Aorta (tissue), 5 donors: ENCODE data around the gene C11orf71. TPM values are rescaled to one million over a fixed set of nuclear protein-coding genes. Genes with fewer than 3 reads are reported as not detected.

Experiments used
- ATAC-seq: fragments of 200-7000 bp; cut with Tn5 transposase; one replicate; pipeline ENCODE4 v1.9.1; 2022; ENCODE audit warnings: moderate library complexity; ENCODE audit not compliant: low FRiP score
- DNase-seq, 2 donors: peaks; one replicate each; pipeline ENCODE4 v3.0.0-alpha.2; 2020
- H3K27ac ChIP-seq, 2 donors: one replicate each; pipeline ENCODE4 v1.5.1; 2013; ENCODE audit warnings: low read length in 2 of 2, mild to moderate bottlenecking in 2 of 2, moderate library complexity in 2 of 2, control low read depth in 1 of 2, inconsistent platforms in 1 of 2, low read depth in 1 of 2
- H3K27me3 ChIP-seq, 2 donors: one replicate each; pipeline ENCODE4 v1.6.1; 2013; ENCODE audit warnings: control low read depth in 1 of 2, low read length in 1 of 2, mild to moderate bottlenecking in 1 of 2, moderate library complexity in 1 of 2; ENCODE audit not compliant: insufficient read depth in 2 of 2, control insufficient read depth in 1 of 2
- H3K36me3 ChIP-seq, 2 donors: one replicate each; pipeline ENCODE4 v1.6.1; 2013; ENCODE audit warnings: control low read depth in 1 of 2, low read length in 1 of 2, mild to moderate bottlenecking in 1 of 2; ENCODE audit not compliant: insufficient read depth in 2 of 2, control insufficient read depth in 1 of 2
- H3K4me1 ChIP-seq, 2 donors: one replicate each; pipeline ENCODE4 v1.6.1; 2013; ENCODE audit warnings: low read length in 2 of 2, control low read depth in 1 of 2, mild to moderate bottlenecking in 1 of 2, moderate library complexity in 1 of 2; ENCODE audit not compliant: insufficient read depth in 2 of 2, control insufficient read depth in 1 of 2
- H3K4me3 ChIP-seq, 2 donors: one replicate each; pipeline ENCODE4 v1.5.1; 2013; ENCODE audit warnings: low read length in 2 of 2, control low read depth in 1 of 2, mild to moderate bottlenecking in 1 of 2
- H3K9me3 ChIP-seq: one replicate; pipeline ENCODE4 v1.6.1; 2013; ENCODE audit warnings: mild to moderate bottlenecking, low read length; ENCODE audit not compliant: control insufficient read depth
- WGBS, 2 donors: extraction: QIAGEN DNeasy Blood & Tissue Kit; methylation state at CpG; one replicate each; pipeline ENCODE4 v1.1.7; 2013; 5-methylcytosine and 5-hydroxymethylcytosine counted together
- intact Hi-C, 2 donors: fragments of 100-400 bp; cut with DNase I; formaldehyde crosslinking; loops; one replicate each; pipeline versions ENCODE4 v1.14.2 to v1.15.0; 2022
- polyA plus RNA-seq, 2 donors: library from polyadenylated mRNA; stranded (reverse); fragments of 200-250 nt; gene quantifications; one replicate each; pipeline ENCODE4 v1.2.3, GENCODE V29; 2013
- total RNA-seq, 2 donors: library from RNA; stranded (reverse); fragmentation: NEBNext Ultra II Directional; extraction: Animal tissue kit (Norgen Biotek cat#: 25700); gene quantifications; one replicate each; pipeline ENCODE4 v1.2.1, GENCODE V29; 2021
- donor health status: healthy with polysubstance abuse.
- donor health status: Bipolar disorder and iron deficiency.
- donor health status: DM: no; HTN: no; CAD: no.
- donor health status: DM: no; HTN: no; CAD: no.
- donor health status: DM: yes; HTN: yes; CAD: no.

Gene C11orf71
- total and polyA plus RNA-seq, 4 donors = 4.4 to 6.1 (median 4.6) TPM

DNA sequence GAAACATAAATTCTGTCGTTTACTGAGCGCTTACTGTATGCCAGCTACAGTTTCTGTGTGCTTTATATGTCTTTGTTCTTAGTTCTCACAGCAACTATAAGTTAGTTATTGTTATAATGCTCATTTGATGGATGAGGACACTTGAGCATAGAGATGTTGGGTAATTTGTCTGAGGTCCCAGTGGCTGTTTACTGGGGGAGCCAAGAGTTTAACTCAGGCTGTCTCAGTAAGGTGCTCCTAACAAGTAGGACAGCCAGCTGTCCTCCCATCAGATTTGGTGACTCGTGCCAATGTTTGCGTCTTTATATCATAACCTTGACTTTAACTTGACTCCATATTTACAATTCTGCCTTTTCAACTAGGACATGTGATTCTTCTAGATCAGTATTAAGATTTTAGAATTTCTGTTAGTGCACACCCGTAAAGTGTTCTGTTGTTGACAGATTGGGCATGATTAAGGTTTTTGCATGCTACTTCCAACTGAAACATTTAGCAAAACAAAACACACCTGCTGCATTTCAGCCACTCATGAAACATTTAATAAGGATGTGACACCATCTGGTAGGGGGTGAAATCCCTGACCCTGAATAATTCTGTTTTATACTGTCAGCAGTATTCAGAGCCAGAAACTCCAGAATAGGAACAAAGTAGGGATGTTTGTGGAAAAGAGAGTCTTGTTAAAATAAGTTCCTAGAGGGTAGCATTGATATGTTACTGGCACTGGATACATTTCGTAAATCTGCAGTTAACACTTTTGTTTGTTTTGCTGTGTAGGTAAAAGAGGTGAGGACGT, 40.9 kb upstream of the C11orf71 start:
- H3K27ac ChIP-seq = no peak overlapping the region
- peak overlapping the region in 1 of 2 donors; percentile 23 for H3K4me3 ChIP-seq
- DNase-seq (no peak), ATAC-seq (no peak)
- H3K27me3 ChIP-seq = no peaks in the 10 kb centered on the region
- intact Hi-C loops = loop anchor here in 1 of 2 donors (10.0 kb wide), 1 partner anchor 96 kb away; no protein-coding TSS in a partner anchor
- H3K4me1 ChIP-seq = no peaks in the 10 kb centered on the region
- H3K9me3 ChIP-seq = no peaks in the 10 kb centered on the region
- peaks cover 0 to 2% of the 10 kb centered on the region in 2 donors for H3K36me3 ChIP-seq
- 74 to 82% methylated on average over 7 of the region's 7 CpGs for WGBS, 2 donors

DNA sequence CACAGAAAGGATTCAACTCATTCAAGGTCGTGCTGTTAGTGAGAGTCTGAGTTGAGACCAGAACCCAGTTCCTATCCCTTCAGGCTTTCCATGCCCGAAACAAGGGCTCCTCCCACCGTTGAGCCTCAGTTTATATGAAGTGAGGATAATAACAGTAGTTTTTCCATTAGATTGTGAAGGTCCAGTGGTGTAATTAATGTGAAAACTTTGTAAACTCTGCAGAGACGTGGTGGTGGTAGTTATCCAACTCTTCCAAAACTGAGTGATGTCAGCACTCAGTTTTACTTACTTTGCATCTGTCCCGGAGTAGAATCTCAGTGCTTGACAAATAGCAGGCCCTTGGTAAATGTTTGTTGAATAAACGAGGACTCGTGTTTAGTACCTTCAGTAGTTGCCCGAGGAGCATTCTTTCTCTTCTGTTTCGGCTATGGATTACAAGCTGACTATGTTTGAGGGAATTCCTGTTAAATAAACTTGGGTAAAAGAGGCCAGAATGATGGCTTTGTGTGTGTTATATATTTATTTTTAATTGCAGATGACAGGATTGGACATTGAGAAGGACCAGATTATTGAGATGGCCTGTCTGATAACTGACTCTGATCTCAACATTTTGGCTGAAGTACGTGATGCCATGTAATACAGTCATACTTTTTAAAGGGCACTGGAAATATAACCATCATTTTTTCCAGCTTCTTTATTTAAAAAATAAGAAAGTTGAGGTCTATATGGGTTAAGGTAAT, 40.0 kb upstream of the C11orf71 start:
- intact Hi-C loops = loop anchor here in 1 of 2 donors (10.0 kb wide), 1 partner anchor 95 kb away; no protein-coding TSS in a partner anchor
- no peaks in the 10 kb centered on the region for H3K9me3 ChIP-seq
- 1 to 3% methylated on average over 10 of the region's 10 CpGs for WGBS, 2 donors
- DNase-seq = no peak
- ATAC-seq = no peak
- H3K4me3 ChIP-seq = peak overlapping the region; percentile 36 to 79
- no peaks in the 10 kb centered on the region for H3K27me3 ChIP-seq
- peaks cover 0 to 2% of the 10 kb centered on the region in 2 donors for H3K36me3 ChIP-seq
- H3K27ac ChIP-seq = peak overlapping the region in 1 of 2 donors; percentile 33
- no peaks in the 10 kb centered on the region for H3K4me1 ChIP-seq

DNA sequence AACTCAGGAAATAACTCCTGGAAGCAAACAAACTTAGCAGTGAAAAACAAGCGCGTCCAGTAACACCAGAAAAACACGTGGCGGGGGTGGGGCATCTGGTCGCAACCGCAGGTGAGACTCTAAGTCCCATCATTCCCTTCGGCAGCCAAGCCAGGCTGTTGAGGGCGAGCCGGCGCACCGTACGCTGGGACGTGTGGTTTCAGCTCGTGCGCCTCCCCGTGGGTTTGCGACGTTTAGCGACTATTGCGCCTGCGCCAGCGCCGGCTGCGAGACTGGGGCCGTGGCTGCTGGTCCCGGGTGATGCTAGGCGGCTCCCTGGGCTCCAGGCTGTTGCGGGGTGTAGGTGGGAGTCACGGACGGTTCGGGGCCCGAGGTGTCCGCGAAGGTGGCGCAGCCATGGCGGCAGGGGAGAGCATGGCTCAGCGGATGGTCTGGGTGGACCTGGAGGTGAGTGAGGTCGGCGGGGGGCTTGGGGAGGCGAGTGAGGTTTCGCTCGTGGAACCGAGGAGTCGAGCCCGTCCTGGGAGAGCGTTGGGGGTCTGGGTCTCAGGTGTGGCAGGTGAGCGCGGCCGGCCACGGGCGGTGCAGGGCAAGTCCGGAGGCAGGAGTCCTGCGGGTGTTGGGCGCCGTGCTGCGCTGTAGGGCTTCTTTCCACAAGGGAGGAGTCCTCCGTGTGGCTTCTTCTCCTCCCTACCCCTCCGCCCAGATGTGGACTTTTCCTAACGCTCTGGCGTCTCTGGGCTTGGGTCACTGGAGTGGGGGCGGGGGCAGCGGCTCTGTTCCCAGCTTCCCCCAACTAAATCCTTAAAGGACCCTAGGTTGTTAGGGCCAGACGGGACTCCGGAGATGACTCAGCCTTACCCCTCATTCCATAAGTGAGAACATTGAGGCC, 39.2 kb upstream of the C11orf71 start, which contains the start of gene REXO2:
TSS of gene REXO2 (plus strand) at position 239 of the 892 bp plus-strand sequence. CDS start at position 301, 62 bp downstream.
- no peaks in the 10 kb centered on the region for H3K4me1 ChIP-seq
- WGBS, 2 donors = 0% methylated on average over 64 of the region's 64 CpGs
- H3K27ac ChIP-seq = peak within 1 kb of the TSS in 1 of 2 donors; percentile 33
- DNase-seq = peak; percentile 97 to 99
- ATAC-seq = peak; percentile 98
- intact Hi-C loops = loop anchor here (2.0 to 10.0 kb wide), 5 partner anchors 37 to 155 kb away; partner anchors contain the start of genes C11orf71 (in 2 of the 2) and RBM7 (in 2 of the 2)
- H3K36me3 ChIP-seq = peaks cover 0 to 2% of the 10 kb centered on the region in 2 donors
- H3K27me3 ChIP-seq = no peaks in the 10 kb centered on the region
- H3K4me3 ChIP-seq = peak within 1 kb of the TSS; percentile 36 to 79
- no peaks in the 10 kb centered on the region for H3K9me3 ChIP-seq

DNA sequence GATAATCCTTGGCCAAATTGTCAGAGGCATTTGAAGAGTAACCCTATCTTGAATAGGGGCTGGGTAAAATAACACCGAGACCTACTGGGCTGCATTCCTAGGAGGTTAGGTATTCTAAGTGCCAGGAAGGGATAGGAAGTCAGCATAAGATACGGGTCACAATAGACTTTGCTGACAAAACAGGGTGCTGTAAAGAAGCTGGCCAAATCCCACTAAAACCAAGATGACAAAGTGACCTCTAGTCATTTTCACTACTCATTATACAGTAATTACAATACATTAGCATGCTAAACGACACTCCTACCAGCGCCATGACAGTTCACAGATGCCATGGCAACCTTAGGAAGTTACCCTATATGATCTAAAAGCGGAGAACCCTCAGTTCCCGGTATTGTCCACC, 38.0 kb upstream of the C11orf71 start:
- ATAC-seq = no peak
- Histone ChIP-seq H3K4me3 (no peak overlapping the region), H3K27me3 (no peaks in the 10 kb centered on the region), H3K27ac (no peak overlapping the region), H3K36me3 (no peaks in the 10 kb centered on the region), H3K4me1 (no peaks in the 10 kb centered on the region), H3K9me3 (no peaks in the 10 kb centered on the region)
- no peak for DNase-seq
- intact Hi-C loops = loop anchor here (2.0 to 10.0 kb wide), 4 partner anchors 36 to 154 kb away; partner anchors contain the start of genes C11orf71 (in 2 of the 2) and RBM7 (in 2 of the 2)
- 57 to 67% methylated on average over 6 of the region's 6 CpGs for WGBS, 2 donors

DNA sequence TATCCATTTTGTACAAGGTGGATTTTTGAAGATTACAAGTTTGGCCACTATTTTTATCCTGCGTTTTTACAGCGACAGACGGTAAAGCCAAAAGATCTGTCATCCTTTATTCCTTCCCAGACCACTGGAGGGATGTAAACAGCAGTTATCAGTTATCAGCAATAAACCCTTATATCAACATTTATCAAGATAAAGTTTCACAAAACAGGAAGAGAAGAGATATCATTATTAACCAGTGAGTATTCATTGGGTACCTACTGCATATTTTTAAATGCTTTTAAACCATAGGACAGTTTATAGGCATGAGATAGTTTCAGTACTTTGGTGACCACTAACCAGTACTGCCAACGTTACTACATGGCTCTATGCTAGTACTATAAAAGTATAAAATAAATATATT, 33.1 kb upstream of the C11orf71 start:
- Histone ChIP-seq H3K27ac (no peak overlapping the region), H3K9me3 (no peaks in the 10 kb centered on the region), H3K27me3 (no peaks in the 10 kb centered on the region), H3K4me3 (no peak overlapping the region), H3K36me3 (no peaks in the 10 kb centered on the region), H3K4me1 (no peaks in the 10 kb centered on the region)
- ATAC-seq (no peak), DNase-seq (no peak)
- intact Hi-C loops = loop anchor here in 1 of 2 donors (10.0 kb wide), 1 partner anchor 149 kb away; no protein-coding TSS in a partner anchor
- 56 to 70% methylated on average over 4 of the region's 4 CpGs for WGBS, 2 donors

DNA sequence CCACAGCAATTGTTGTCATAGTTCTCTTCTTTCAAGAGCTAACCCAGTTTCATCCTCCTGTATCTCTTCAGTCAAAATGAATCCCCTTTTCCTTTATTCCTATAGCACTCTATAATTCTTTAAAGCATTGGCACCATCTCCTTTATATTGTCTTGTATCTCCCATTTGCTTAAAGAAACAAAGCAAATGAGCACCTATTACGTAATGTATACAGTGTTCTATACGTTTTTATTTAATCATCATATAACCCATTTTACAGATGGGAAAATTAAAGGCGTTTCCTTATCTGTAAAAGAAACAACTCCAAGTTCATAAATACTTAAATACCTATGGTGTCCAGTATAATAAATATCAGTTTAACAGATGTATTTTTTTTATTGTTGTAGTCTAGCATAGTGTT, 32.6 kb upstream of the C11orf71 start:
- H3K27ac ChIP-seq = no peak overlapping the region
- DNase-seq (no peak), ATAC-seq (no peak)
- 90 to 91% methylated on average over 3 of the region's 3 CpGs for WGBS, 2 donors
- no peaks in the 10 kb centered on the region for H3K27me3 ChIP-seq
- no peak overlapping the region for H3K4me3 ChIP-seq
- no peaks in the 10 kb centered on the region for H3K9me3 ChIP-seq
- no peaks in the 10 kb centered on the region for H3K4me1 ChIP-seq
- H3K36me3 ChIP-seq = no peaks in the 10 kb centered on the region
- intact Hi-C loops = loop anchor here in 1 of 2 donors (10.0 kb wide), 1 partner anchor 148 kb away; no protein-coding TSS in a partner anchor

DNA sequence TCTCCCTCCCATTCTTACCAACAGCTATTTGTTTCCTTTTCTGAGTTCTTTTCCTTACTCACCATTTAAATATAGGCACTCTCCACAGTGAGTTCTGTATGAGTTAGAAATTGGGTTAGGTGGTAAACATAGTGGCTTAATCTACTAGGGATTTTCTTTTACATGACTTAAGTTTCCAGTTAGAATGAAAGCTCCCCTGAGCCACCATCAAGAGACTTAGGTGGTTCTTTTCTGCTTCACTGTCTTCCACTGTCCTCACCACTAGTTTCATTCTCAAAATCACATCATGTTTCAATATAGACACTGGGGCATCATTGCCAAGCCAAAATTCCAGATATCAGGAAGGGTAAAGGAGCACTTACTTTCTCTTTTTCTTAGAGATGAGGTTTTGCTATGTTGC, 30.0 kb upstream of the C11orf71 start:
- Histone ChIP-seq H3K9me3 (no peaks in the 10 kb centered on the region), H3K27ac (no peak overlapping the region), H3K27me3 (no peaks in the 10 kb centered on the region), H3K36me3 (no peaks in the 10 kb centered on the region), H3K4me1 (no peaks in the 10 kb centered on the region), H3K4me3 (no peak overlapping the region)
- intact Hi-C loops = loop anchor here in 1 of 2 donors (10.0 kb wide), 1 partner anchor 145 kb away; no protein-coding TSS in a partner anchor
- no peak for DNase-seq
- ATAC-seq = no peak

DNA sequence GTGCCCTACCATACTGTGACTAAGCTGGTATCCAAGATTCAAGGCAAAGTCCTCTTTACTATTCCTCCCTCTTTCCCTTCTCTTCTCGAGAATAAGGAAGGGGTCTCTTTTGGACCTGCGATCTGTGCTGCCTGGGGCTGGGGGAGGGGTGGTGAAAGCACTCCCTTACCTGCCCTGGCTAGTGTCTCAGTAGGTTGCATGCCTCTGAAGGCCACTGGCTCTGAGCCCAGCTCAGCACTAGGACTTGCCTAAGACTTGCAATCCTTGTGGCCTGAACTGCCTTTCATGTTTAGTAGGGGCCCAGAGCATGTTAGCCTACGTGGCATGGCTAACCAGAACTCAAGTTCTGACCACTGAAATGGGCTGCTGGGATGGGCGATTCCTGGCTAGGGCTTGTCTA, 26.0 kb upstream of the C11orf71 start:
- no peaks in the 10 kb centered on the region for H3K9me3 ChIP-seq
- DNase-seq (no peak), ATAC-seq (no peak)
- no peak overlapping the region for H3K27ac ChIP-seq
- H3K36me3 ChIP-seq = no peaks in the 10 kb centered on the region
- no peak overlapping the region for H3K4me3 ChIP-seq
- intact Hi-C loops = no loop called here
- H3K4me1 ChIP-seq = no peaks in the 10 kb centered on the region
- no peaks in the 10 kb centered on the region for H3K27me3 ChIP-seq
- 92 to 95% methylated on average over 4 of the region's 4 CpGs for WGBS, 2 donors
